PFSK-1 (cell line): ENCODE measurements around the gene TRIM47.

Experiments used
- REST ChIP-seq, 2 experiments: IDR thresholded peaks; 2 replicates each; pipeline versions ENCODE4 v1.6.1 to v1.8.0; 2011 to 2012; ENCODE audit warnings: low read depth in 2 of 2, low read length in 2 of 2, control low read depth in 1 of 2, inconsistent platforms in 1 of 2, mild to moderate bottlenecking in 1 of 2, moderate library complexity in 1 of 2; ENCODE audit not compliant: insufficient read depth in 1 of 2
- SIN3A ChIP-seq: IDR thresholded peaks from 2 replicates; pipeline ENCODE4 v1.6.1; 2012; ENCODE audit warnings: mild to moderate bottlenecking, low read length, moderate library complexity, borderline replicate concordance; ENCODE audit not compliant: insufficient read depth

DNA sequence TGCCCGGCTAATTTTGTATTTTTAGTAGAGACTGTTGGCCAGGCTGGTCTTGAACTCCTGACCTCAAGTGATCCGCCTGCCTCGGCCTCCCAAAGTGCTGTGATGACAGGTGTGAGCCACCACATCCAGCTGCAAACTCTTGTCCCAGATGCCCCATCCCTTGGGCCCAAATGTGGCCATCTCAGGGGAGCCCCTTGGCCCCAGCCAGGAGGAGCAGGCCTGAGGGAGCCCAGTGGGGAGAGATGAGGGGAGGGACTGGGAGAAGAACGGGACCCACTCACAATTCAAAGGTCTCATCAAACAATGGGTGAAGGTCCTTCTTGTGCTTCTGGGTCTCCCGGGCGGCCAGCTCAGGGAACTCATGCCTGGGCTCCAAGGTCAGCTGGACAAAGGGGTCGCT is 48.6 kb downstream of the TRIM47 start:
- TF ChIP-seq SIN3A (no peak), REST (IDR thresholded peaks at IDR 0.05; ENCODE audit: insufficient read depth in 1 of 2, low read depth in 2 of 2, low read length in 2 of 2) (no peak)
